GM19043 (cell line): Measurements from ENCODE around the gene CACNB4.
"Not testable (repeated sequence)": the region's sequence is repeated elsewhere in the genome, so short reads cannot be mapped to it uniquely, and the experiment has no call there.

Experiments
- ATAC-seq: cut with Tn5 transposase; IDR thresholded peaks from one replicate; pipeline ENCODE4 v1.9.1; 2021; ENCODE audit warnings: low read depth; ENCODE audit not compliant: unreplicated experiment

Gene CACNB4

GRCh38 chr2:152054593-152054992 lies 44.3 kb downstream of the CACNB4 start:
- no peak for ATAC-seq

DNA sequence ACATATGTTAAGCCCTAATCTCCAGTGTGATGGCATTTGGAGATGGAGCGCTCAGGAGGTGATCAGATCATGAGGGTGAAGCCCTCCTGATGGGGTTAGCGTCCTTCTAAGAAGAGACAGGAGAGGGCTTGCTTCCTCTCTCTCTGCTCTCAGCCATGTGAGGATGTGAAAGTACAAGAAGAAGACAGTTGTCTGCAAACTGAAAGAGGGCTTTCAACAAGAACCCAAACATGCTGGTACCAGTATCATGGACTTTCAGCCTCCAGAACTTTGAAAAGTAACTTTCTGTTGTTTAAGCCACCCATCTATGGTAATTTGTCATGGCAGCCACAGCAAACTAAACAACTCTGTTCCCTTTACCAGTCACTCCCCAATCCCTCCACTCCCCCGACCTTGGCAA lies 47.4 kb downstream of the CACNB4 start:
- ATAC-seq = peak; percentile 30

DNA sequence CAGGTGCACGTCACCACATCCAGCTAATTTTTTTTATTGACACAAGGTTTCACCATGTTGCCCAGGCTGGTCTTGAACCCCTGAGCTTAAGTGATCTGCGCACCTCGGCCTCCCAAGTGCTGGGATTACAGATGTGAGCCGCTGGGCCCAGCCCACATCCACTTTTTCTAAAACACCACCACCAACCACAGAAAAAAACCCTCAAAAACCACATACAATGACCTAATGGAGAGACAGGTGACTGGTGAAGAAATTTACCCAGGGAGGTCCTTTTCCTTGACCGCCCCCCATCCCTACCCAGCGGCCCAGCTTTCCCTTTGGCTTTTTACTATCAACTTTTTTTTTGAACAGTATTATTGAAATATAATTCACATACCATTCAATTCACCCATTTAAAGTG lies 47.9 kb downstream of the CACNB4 start:
- ATAC-seq = no peak

DNA sequence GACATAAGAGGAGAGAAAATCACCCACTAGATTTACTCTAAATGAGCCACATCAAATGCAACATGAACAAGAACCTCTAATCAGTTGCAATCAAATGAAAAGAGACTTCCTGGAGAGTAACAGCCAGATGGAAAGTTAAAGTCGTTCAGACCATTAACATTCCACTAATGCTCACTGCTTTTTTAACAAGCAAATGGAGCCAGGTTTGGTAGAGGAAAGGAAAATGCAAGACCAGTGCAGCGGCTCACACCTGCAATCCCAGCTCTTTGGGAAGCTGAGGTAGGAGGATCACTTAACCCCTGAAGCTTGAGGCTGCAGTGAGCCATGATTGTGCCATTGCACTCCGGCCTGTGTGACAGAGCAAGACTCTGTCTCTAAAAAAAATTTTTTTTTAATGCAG lies 48.5 kb downstream of the CACNB4 start:
- no peak for ATAC-seq

GRCh38 chr2:152049541-152049940 lies 49.3 kb downstream of the CACNB4 start:
- no peak for ATAC-seq

DNA sequence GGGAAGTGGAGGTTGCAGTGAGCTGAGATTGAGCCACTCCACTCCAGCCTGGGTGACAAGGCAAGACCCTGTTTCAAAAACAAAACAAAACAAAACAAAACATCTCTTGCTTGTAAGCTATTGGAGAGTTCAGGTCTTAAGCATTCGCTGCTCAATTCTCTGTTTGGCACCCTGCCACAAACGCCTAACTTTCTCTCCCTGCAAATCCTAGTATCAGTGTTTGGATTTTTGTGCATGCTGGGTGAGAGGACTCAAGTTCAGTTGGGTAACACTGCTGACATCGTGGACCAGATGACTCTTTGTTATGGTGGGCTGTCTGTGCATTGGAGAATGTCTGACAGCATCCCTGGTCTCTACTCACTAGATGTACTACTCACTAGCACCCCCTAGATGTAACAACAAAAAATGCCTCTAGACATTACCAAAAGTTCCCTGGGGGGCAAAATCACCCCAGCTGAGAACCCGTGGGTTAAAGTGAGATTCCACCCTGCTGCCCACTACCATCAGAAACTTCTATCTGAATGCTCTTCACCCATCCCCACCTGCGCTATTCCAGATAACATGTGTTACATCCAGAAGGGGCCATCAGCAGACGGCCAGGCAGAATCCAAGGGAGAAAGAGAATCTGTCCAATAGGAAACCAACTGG lies 50.9 kb downstream of the CACNB4 start:
- no peak for ATAC-seq

DNA sequence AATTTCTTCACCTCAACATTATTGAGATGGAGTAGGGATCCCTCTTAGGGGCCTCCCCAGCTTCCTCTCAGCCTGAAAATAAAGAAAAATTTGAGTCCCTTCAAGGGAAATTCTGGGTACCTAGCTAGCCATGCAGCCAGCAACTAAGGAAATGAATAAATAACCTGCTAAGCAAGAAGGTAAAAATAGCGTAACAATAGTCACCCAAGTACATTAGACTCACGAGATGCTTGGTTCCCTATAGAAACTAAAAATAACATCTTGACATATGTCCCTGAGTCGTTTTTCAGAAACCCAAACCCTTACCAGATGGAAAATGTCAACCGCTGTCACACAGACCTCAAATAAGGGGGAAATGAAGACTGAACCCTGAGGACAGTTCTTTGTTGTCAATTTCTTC lies 51.9 kb downstream of the CACNB4 start:
- peak; percentile 48 for ATAC-seq

GRCh38 chr2:152042636-152043615 lies 55.9 kb downstream of the CACNB4 start:
- no peak for ATAC-seq

DNA sequence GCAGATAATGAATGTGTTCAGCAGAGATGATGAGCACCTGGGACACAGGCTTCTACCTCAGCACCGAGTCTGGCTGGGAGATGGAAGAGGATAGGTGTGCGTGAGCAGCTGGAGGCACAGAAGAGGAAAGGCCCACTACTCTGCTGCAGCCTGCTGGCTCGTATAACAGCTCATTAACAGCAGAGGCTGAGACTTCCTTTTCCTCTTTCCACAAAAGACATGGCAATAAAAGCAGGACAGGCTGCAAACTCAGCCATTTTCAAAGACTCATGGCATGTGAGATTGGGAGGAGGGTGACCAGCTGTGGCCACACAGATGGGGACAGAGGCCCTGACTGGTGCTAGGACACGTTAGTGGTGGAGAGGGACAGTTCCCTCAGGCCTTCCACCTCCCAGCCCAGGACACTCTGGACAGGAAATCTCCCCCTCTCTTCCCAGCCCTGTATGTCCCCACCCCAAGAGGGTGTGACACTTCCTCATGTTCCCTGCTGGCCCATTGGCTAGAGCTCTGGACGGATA lies 60.3 kb downstream of the CACNB4 start:
- no peak for ATAC-seq

DNA sequence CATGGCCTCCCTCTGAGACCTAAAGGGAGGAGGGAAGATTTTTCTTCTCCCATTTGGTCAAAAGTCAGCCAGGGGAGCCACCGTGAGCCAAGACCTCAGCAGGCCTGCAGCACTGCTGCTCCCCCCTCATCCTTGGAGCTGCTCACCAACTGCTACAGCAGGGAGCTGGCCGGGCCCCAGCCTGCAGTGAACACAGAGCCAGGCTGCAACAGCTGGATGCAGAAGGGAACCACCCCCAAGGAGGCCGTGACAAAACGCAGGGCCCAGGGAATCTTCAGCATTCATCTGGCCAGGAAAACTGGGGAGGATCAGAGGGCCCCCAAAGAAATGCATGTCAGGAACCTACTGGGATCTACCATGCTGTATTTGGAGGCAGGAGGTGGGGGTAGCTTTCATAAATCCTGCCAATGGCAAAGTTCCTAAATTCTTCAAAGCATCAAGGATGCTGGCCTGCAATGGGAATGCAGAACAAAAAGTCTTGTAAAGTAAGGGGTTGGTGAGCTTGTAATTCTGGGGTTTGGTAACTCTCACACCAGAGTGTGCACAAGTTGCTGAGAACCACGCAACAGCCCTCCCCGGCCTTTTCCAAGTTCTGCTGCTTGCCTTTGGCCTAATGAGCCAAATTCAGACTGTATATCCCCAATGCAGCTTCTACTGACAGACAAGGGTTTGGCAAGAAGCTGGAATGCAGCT lies 61.0 kb downstream of the CACNB4 start:
- no peak for ATAC-seq

- ATAC-seq = peak; percentile 84
Observed at GRCh38 chr2:152036611-152037469, 62.0 kb downstream of the CACNB4 start.

- ATAC-seq = no peak
Observed at GRCh38 chr2:152034257-152034801, 64.5 kb downstream of the CACNB4 start.

GRCh38 chr2:152033011-152033925 lies 65.6 kb downstream of the CACNB4 start:
- ATAC-seq = no peak

DNA sequence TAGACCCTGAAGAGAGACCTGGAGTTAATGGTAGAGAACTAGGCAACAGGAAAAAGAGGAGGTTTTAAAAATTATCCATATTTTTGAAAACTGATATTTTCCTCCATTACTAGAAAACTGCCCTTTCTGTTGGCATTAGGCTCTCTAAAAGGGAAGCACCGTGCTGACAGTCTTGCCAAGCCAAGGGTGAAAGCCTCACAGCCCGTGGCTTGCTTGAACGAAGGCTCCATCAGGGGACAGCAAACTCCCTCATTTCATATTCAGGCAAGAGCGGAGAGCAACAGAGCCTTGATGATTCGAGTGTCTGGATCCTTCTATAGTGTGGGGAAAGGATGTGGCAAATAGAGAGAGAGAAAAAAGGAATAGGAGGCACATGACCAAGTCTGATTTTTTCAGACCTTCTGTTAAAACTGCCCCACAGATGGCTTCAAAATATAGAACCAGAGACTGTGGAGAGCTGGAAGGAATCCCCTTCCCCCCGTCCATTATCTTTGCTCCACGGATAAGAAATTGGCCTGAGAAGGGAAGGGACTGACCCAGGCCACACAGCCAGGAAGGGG lies 67.0 kb downstream of the CACNB4 start:
- no peak for ATAC-seq

- ATAC-seq = not testable (repeated sequence)
Observed at GRCh38 chr2:152030596-152031328, 68.1 kb downstream of the CACNB4 start.

DNA sequence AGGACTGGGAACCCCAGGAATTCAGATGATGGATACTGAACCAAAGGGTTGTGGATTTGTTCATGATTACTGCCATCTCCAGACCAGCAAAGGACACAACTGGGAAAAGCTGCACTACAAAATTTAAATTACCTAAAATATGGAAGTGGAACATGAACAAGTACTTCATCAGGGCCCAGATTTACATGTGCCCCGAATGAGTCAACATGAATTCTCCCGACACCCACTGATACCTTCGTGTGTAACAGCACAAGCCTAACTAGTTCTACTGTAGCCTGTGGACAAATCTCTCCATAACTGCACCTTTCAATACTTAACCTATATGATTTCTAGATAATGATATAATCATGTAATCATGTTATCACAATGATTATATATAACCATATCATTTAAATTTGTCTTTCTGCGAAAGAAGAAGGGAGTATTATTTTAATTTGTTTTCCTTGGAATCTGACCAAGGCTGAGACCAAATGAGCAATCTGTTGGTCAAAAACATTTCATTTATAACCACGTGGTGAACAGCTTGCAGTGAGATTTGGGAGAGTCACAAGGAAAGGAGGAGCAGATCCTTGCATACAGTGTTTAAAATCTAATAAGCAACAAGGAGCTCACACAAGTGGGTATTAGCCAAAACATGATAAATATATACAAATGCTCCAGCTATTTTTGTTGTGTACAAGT lies 70.5 kb downstream of the CACNB4 start:
- ATAC-seq = no peak

GRCh38 chr2:152025678-152026287 lies 73.1 kb downstream of the CACNB4 start:
- peak; percentile 88 for ATAC-seq
